H9 (cell line): ENCODE results near the gene ASPHD1. TPM values are rescaled to one million over a fixed set of nuclear protein-coding genes. Genes with fewer than 3 reads are reported as not detected.

Source experiments
- DNase-seq: peaks from one replicate; pipeline ENCODE4 v3.0.0-alpha.2; 2017
- H2AFZ ChIP-seq: one replicate; pipeline ENCODE4 v1.6.1; 2013; ENCODE audit warnings: mild to moderate bottlenecking, low read length, control low read depth, moderate library complexity
- H2AK5ac ChIP-seq: 2 replicates; pipeline ENCODE4 v1.6.1; 2013; ENCODE audit warnings: low read length, control low read depth, mixed read lengths; ENCODE audit not compliant: insufficient read length
- H2BK120ac ChIP-seq: one replicate; pipeline ENCODE4 v1.6.1; 2013; ENCODE audit warnings: low read depth, mild to moderate bottlenecking, low read length, control low read depth, inconsistent platforms; ENCODE audit not compliant: poor library complexity, severe bottlenecking
- H2BK12ac ChIP-seq: 2 replicates; pipeline ENCODE4 v1.6.1; 2013; ENCODE audit warnings: low read length, control low read depth, mixed read lengths, low read depth; ENCODE audit not compliant: insufficient read length
- H2BK15ac ChIP-seq: 2 replicates; pipeline ENCODE4 v1.6.1; 2013; ENCODE audit warnings: low read depth, low read length, control low read depth
- H2BK20ac ChIP-seq: one replicate; pipeline ENCODE4 v1.6.1; 2013; ENCODE audit warnings: low read depth, mild to moderate bottlenecking, low read length, control low read depth, inconsistent platforms; ENCODE audit not compliant: poor library complexity, severe bottlenecking
- H2BK5ac ChIP-seq: 2 replicates; pipeline ENCODE4 v1.6.1; 2013; ENCODE audit warnings: low read length, control low read depth, mixed read lengths; ENCODE audit not compliant: insufficient read length
- H3K14ac ChIP-seq: 2 replicates; pipeline ENCODE4 v1.6.1; 2013; ENCODE audit warnings: low read length, control low read depth; ENCODE audit not compliant: insufficient read depth
- H3K18ac ChIP-seq: 2 replicates; pipeline ENCODE4 v1.6.1; 2013; ENCODE audit warnings: low read depth, mild to moderate bottlenecking, mixed read lengths, low read length, control low read depth; ENCODE audit not compliant: insufficient read length
- H3K23ac ChIP-seq: 2 replicates; pipeline ENCODE4 v1.6.1; 2013; ENCODE audit warnings: low read length, control low read depth, mixed read lengths, low read depth; ENCODE audit not compliant: insufficient read length
- H3K23me2 ChIP-seq: 2 replicates; pipeline ENCODE4 v1.6.1; 2013; ENCODE audit warnings: low read depth, mild to moderate bottlenecking, mixed read lengths, low read length, control low read depth; ENCODE audit not compliant: insufficient read length, poor library complexity, severe bottlenecking
- H3K27ac ChIP-seq: 2 replicates; pipeline ENCODE4 v1.5.1; 2013; ENCODE audit warnings: low read length, control low read depth, mixed read lengths, low read depth; ENCODE audit not compliant: insufficient read length
- H3K27me3 ChIP-seq: 2 replicates; pipeline ENCODE4 v1.6.1; 2013; ENCODE audit warnings: low read length, control low read depth, inconsistent platforms; ENCODE audit not compliant: insufficient read depth
- H3K4ac ChIP-seq: 2 replicates; pipeline ENCODE4 v1.6.1; 2013; ENCODE audit warnings: low read depth, mild to moderate bottlenecking, control low read depth, inconsistent platforms, low read length, moderate library complexity
- H3K4me1 ChIP-seq: 2 replicates; pipeline ENCODE4 v1.6.1; 2013; ENCODE audit warnings: low read length, control low read depth, inconsistent platforms; ENCODE audit not compliant: insufficient read depth
- H3K4me2 ChIP-seq: 2 replicates; pipeline ENCODE4 v1.6.1; 2013; ENCODE audit warnings: low read length, control low read depth, mixed read lengths; ENCODE audit not compliant: insufficient read length, insufficient read depth
- H3K56ac ChIP-seq: 2 replicates; pipeline ENCODE4 v1.6.1; 2013; ENCODE audit warnings: low read depth, mild to moderate bottlenecking, mixed read lengths, low read length, control low read depth; ENCODE audit not compliant: insufficient read length
- H3K79me1 ChIP-seq: 2 replicates; pipeline ENCODE4 v1.6.1; 2013; ENCODE audit warnings: low read depth, mild to moderate bottlenecking, moderate library complexity, low read length, control low read depth, inconsistent platforms; ENCODE audit not compliant: insufficient read depth, poor library complexity, severe bottlenecking
- H3K79me2 ChIP-seq: 2 replicates; pipeline ENCODE4 v1.6.1; 2013; ENCODE audit warnings: low read length, control low read depth, inconsistent platforms; ENCODE audit not compliant: insufficient read depth
- H3K9ac ChIP-seq: 2 replicates; pipeline ENCODE4 v1.6.1; 2013; ENCODE audit warnings: low read length, control low read depth, mixed read lengths; ENCODE audit not compliant: insufficient read length; ENCODE audit errors: extremely low read depth
- H3K9me3 ChIP-seq: one replicate; pipeline ENCODE4 v1.6.1; 2013; ENCODE audit warnings: low read depth, low read length, inconsistent platforms; ENCODE audit not compliant: control insufficient read depth
- H3T11ph ChIP-seq: one replicate; pipeline ENCODE4 v1.6.1; 2013; ENCODE audit warnings: mild to moderate bottlenecking, low read length, control low read depth, inconsistent platforms
- H4K20me1 ChIP-seq: one replicate; pipeline ENCODE4 v1.6.1; 2013; ENCODE audit not compliant: control insufficient read depth, insufficient read length, insufficient read depth
- H4K5ac ChIP-seq: 2 replicates; pipeline ENCODE4 v1.6.1; 2013; ENCODE audit warnings: low read depth, mild to moderate bottlenecking, mixed read lengths, low read length, control low read depth; ENCODE audit not compliant: insufficient read length
- H4K8ac ChIP-seq: replicated peaks from 2 replicates; pipeline ENCODE4 v1.6.1; 2013; ENCODE audit warnings: low read length, control low read depth, mixed read lengths, low read depth; ENCODE audit not compliant: insufficient read length
- H4K91ac ChIP-seq: 2 replicates; pipeline ENCODE4 v1.6.1; 2013; ENCODE audit warnings: low read depth, mild to moderate bottlenecking, moderate library complexity, mixed read lengths, low read length, control low read depth; ENCODE audit not compliant: insufficient read length
- H3K27ac Mint-ChIP-seq, 3 experiments: 2 replicates in 2 of 3; 3 replicates in 1 of 3; pipeline ENCODE4 v1.8.0; 2020 to 2021; ENCODE audit warnings: mixed read lengths in 3 of 3, mild to moderate bottlenecking in 1 of 3, moderate library complexity in 1 of 3
- H3K27me3 Mint-ChIP-seq: 2 replicates; pipeline ENCODE4 v1.8.0; 2021; ENCODE audit warnings: low read depth, mild to moderate bottlenecking, moderate library complexity, mixed read lengths
- H3K36me3 Mint-ChIP-seq, 3 experiments: 2 replicates in 2 of 3; 3 replicates in 1 of 3; pipeline ENCODE4 v1.8.0; 2020 to 2021; ENCODE audit warnings: low read depth in 3 of 3, mixed read lengths in 3 of 3; ENCODE audit not compliant: insufficient read depth in 1 of 3
- H3K4me1 Mint-ChIP-seq, 2 experiments: 2 replicates each; pipeline ENCODE4 v1.8.0; 2020; ENCODE audit warnings: mixed read lengths in 2 of 2
- H3K4me3 Mint-ChIP-seq, 2 experiments: 2 replicates in 1 of 2; 3 replicates in 1 of 2; pipeline ENCODE4 v1.8.0; 2020 to 2021; ENCODE audit warnings: mild to moderate bottlenecking in 2 of 2, mixed read lengths in 2 of 2, moderate library complexity in 1 of 2
- H3K9me3 Mint-ChIP-seq, 2 experiments: 2 replicates in 1 of 2; 3 replicates in 1 of 2; pipeline ENCODE4 v1.8.0; 2020; ENCODE audit warnings: mild to moderate bottlenecking in 2 of 2, mixed read lengths in 2 of 2, moderate library complexity in 1 of 2
- WGBS: extraction: QIAGEN DNeasy Blood & Tissue Kit; methylation state at CpG from one replicate; pipeline ENCODE4 v1.1.7; 2013; ENCODE audit warnings: missing lambda C conversion rate, low lambda C conversion rate, mixed read lengths; ENCODE audit not compliant: insufficient read length; ENCODE audit errors: extremely low coverage; 5-methylcytosine and 5-hydroxymethylcytosine counted together
- total RNA-seq: library from RNA; stranded (reverse); gene quantifications from 2 replicates; pipeline ENCODE4 v1.2.1, GENCODE V29; 2021
- TF ChIP-seq, protein P1 (sequence below): fragments of 200-600 bp; sonication (generic); conservative IDR thresholded peaks from 3 replicates; pipeline ENCODE4 v1.8.0; 2021; ENCODE audit warnings: antibody characterized with exemption, mild to moderate bottlenecking

Gene ASPHD1
- total RNA-seq, 1 experiment from 2014 or later: 16.7 TPM

DNA sequence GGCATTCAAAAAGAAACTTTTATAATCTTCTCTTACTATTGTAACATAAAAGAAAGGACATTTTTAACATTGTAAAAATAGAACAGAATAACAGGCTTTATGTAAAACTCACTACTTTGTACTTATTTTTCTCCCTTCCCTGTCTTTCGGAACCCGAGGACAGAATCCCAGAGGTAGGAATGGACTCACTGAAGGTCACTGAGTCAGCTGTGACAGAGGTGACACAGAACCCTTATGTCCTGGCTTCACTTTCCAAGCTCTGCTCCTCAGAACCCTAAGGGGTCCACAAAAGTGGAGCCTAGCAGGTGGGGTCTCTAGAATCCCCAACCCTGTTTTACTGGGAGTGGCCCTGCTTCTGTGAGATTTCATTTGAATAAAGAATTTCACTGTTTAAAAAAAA is 22.0 kb downstream of the ASPHD1 start:
- no peak overlapping the region for H2BK5ac ChIP-seq
- H3K4me1 Mint-ChIP-seq: peaks cover 17 to 21% of the 10 kb centered on the region in 2 experiments
- H2AFZ ChIP-seq: no peak overlapping the region
- H2BK120ac ChIP-seq: no peak overlapping the region
- WGBS: no CpG with 5 or more reads among the region's 2 CpGs
- no peaks in the 10 kb centered on the region for H3K9me3 Mint-ChIP-seq
- H4K5ac ChIP-seq: no peak overlapping the region
- H3K27me3 ChIP-seq: no peaks in the 10 kb centered on the region
- no peak overlapping the region for H3K56ac ChIP-seq
- H3K79me2 ChIP-seq: no peaks in the 10 kb centered on the region
- H3K4me1 ChIP-seq: peaks cover 7% of the 10 kb centered on the region; the same call in 1 of the 2 replicates
- H3K4ac ChIP-seq: no peak overlapping the region
- H3K4me2 ChIP-seq: no peak overlapping the region
- no peak overlapping the region for H3K14ac ChIP-seq
- no peak overlapping the region for H3K27ac ChIP-seq
- no peak overlapping the region for H2BK20ac ChIP-seq
- no peak overlapping the region for H3K4me3 Mint-ChIP-seq
- no peak for DNase-seq
- H3K27me3 Mint-ChIP-seq: no peaks in the 10 kb centered on the region
- H2AK5ac ChIP-seq: no peak overlapping the region
- no peak overlapping the region for H3T11ph ChIP-seq
- TF ChIP-seq, protein P1, sequence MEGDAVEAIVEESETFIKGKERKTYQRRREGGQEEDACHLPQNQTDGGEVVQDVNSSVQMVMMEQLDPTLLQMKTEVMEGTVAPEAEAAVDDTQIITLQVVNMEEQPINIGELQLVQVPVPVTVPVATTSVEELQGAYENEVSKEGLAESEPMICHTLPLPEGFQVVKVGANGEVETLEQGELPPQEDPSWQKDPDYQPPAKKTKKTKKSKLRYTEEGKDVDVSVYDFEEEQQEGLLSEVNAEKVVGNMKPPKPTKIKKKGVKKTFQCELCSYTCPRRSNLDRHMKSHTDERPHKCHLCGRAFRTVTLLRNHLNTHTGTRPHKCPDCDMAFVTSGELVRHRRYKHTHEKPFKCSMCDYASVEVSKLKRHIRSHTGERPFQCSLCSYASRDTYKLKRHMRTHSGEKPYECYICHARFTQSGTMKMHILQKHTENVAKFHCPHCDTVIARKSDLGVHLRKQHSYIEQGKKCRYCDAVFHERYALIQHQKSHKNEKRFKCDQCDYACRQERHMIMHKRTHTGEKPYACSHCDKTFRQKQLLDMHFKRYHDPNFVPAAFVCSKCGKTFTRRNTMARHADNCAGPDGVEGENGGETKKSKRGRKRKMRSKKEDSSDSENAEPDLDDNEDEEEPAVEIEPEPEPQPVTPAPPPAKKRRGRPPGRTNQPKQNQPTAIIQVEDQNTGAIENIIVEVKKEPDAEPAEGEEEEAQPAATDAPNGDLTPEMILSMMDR: no peak
- H4K20me1 ChIP-seq: no peaks in the 10 kb centered on the region
- no peak overlapping the region for H4K91ac ChIP-seq
- no peak overlapping the region for H4K8ac ChIP-seq
- H3K18ac ChIP-seq: no peak overlapping the region
- peaks cover 20% of the 10 kb centered on the region for H3K23me2 ChIP-seq
- no peak overlapping the region for H2BK12ac ChIP-seq
- H3K9ac ChIP-seq: no peak overlapping the region
- no peak overlapping the region for H3K23ac ChIP-seq
- H3K27ac Mint-ChIP-seq: peak overlapping the region in 1 of 3 experiments; percentile 75; a peak in 1 of 7 replicates
- H3K36me3 Mint-ChIP-seq: peaks cover 2 to 36% (median 34%) of the 10 kb centered on the region in 3 experiments; a peak in 6 of 7 replicates
- no peaks in the 10 kb centered on the region for H3K9me3 ChIP-seq
- no peak overlapping the region for H2BK15ac ChIP-seq
- H3K79me1 ChIP-seq: no peaks in the 10 kb centered on the region
